ENCODE data around the gene NCSTN.

Gene NCSTN

DNA sequence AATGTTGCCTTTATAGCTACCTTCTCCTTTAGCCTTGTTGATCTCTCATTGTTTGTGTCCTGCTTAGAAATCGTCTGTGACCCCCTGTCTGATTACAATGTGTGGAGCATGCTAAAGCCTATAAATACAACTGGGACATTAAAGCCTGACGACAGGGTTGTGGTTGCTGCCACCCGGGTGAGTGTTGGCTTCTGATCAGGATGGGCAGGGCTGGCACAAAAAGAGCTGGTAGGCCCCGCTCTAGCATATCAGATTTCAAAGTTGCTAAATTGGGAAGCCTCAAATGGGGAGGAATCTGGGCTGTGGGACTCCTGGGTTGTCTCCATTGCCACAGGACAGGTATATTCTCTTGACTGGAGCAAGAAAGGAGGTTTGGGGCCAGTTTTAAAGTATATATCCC, 8.4 kb downstream of the NCSTN start:
- no peak for DNase-seq (ENCODE audit: low read depth in 1 of 2, low spot score in 1 of 2)

DNA sequence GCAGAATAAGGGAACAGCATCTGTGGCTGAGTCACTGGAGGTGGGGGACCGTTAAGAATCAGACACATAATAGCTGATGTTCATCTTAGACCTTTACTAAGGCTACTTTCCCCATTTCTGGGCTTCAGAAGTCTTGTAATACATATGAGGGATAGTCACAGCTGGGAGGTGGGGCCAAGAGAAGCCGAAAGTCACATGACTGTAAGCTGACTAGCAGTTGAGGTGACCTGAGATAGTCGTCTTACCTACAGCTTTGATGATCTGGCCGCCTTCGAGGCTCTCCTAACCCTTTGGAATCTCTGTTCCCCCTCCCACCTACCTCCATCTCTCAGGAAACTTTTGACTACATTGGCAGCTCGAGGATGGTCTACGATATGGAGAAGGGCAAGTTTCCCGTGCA, 9.4 kb downstream of the NCSTN start:
- no peak for DNase-seq (ENCODE audit: low read depth in 1 of 2, low spot score in 1 of 2)

DNA sequence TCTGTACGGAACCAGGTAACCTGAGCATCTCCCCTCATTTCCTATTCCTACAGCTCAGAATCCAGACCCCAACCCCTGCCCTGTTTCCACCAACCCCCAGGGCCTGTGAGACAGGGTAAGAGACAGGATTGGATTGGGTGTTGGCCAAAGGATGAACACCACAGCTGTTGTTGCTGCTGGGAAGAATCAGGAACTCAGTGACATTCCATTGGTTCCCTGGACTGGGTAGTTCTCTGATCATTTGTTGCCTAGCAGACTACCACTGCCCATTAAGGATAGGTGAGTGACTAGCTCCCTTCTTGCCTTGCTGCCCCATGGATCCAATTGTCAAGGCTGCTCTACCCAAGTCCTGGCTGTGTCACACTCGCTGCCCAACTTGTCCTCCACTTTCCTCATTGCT, 10.0 kb downstream of the NCSTN start:
- DNase-seq (ENCODE audit: low read depth in 1 of 2, low spot score in 1 of 2) = no peak

DNA sequence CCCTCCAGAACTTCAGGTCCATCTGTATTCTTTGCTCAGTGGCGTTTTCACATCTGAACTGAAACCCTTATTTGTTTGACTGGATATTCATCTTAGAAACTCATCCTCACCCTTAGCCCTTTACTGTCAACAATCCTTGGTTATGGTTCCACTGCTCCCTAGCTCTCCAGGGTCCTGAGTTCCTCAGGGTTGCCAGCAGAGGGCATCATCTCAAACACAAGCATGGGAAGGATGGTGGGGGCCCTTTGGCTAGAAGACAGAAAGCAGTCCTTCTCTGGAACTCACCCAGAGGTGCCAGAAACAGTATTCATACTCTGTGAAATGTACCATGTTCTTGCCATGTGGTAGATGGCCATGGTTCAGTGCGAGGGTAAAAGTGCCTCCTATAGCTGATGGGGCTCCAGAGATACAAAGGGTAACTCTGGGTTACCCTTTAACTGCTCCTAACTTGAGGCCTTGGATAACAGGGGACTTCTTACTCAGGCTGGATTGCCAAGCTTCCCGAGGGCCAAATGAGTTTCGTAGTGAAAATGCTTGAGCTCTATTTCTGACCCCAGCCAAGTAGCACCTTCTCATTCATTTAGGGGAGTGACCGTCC, 11.3 kb downstream of the NCSTN start:
- no peak for DNase-seq (ENCODE audit: low read depth in 1 of 2, low spot score in 1 of 2)

DNA sequence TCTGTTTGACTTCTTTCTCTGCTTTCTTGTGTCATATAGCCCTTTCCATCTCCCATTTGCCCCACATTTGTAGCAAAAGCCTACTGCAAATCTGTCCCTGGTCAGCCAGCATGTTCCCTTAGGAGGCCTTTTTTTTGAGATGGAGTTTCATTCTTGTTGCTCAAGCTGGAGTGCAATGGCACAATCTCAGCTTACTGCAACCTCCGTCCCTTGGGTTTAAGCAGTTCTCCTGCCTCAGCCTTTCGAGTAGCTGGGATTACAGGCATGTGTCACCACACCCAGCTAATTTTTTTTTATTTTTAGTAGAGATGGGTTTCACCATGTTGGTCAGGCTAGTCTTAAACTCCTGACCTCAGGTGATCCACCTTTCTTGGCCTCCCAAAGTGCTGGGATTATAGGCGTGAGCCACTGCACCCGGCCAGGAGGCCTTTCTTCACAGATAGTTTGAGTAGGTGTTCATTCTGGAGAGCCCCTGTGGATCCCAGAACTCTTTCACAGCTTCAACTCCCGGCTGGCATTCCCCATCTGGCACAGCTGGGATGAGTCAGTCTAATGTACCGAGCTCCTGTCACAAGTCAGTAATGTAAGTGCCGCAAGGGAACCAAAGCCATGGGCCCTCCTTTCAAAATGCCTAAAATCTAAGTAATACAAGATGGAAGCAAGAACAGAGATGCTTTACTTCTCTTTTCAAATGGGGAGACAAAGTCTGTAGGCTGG, 14.3 kb downstream of the NCSTN start:
- no peak for DNase-seq (ENCODE audit: low read depth in 1 of 2, low spot score in 1 of 2)

DNA sequence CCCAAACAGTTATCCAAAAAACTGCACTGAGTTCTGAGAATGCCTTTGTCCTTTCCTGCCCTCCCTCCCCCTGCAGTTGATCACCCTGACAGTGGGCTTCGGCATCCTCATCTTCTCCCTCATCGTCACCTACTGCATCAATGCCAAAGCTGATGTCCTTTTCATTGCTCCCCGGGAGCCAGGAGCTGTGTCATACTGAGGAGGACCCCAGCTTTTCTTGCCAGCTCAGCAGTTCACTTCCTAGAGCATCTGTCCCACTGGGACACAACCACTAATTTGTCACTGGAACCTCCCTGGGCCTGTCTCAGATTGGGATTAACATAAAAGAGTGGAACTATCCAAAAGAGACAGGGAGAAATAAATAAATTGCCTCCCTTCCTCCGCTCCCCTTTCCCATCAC, 14.9 kb downstream of the NCSTN start:
- no peak for DNase-seq (ENCODE audit: low read depth in 1 of 2, low spot score in 1 of 2)

GRCh38 chr1:160359559-160360226, 16.5 kb downstream of the NCSTN start:
- DNase-seq (ENCODE audit: low read depth in 1 of 2, low spot score in 1 of 2) = no peak

DNA sequence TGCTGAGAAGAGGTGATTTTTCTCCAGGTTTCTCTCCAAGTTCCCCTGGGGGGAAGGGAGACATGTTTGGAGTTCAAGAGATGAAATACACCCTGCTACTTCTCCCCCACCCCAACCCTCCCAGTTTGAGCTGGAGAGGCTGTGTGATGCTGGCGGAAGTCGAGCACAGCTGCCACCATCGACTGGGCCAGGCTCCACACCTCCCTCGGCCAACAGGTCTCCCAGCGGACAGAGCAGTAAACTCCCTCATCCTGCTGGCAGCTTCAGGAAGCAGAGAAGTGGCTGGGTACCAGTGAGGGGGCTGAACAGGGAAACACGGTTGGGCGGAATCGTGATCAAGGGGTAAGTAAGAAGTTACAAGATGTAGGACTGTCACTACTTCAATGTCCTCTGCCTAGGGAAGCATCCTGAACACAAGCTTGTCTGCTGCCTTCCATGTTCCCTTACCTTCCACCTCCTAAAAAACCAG, 17.1 kb downstream of the NCSTN start:
- no peak for DNase-seq (ENCODE audit: low read depth in 1 of 2, low spot score in 1 of 2)

DNA sequence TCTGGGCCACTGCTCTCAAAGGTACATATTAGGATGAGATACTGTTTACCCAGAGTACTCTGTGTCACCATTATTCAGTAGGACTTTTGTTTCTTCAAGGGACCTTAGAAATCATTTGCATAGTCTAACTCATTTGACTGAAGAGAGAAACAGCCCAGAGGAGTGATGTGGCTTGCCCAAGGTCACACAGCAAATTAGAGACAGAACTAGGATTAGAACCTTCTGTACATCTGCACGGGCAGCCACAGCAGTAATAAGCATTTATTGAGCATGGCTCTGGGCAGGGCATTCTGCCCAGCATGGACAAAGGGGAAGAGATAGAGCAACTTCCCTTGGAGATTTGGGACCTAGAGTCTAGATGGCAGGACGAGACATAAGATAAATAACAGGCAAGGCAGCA, 18.0 kb downstream of the NCSTN start:
- no peak for DNase-seq (ENCODE audit: low read depth in 1 of 2, low spot score in 1 of 2)

DNA sequence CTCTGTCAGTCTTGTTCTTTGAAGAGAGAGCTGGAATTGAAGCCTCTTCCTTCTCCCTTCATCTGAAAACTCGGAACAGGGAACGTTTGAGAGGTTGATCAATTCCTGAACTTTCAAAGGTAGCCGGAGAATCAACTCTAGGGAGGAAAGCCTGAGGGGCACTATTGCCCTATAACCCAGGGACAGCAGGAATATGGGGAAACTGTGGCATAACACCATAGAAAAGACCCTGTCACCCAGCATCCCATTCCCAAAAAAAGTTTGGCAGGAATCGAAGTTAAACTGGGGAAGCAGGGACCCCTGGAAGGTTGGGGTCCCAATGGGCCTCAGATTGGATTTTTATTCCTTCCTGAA, 18.6 kb downstream of the NCSTN start:
- DNase-seq (ENCODE audit: low read depth in 1 of 2, low spot score in 1 of 2) = no peak

DNA sequence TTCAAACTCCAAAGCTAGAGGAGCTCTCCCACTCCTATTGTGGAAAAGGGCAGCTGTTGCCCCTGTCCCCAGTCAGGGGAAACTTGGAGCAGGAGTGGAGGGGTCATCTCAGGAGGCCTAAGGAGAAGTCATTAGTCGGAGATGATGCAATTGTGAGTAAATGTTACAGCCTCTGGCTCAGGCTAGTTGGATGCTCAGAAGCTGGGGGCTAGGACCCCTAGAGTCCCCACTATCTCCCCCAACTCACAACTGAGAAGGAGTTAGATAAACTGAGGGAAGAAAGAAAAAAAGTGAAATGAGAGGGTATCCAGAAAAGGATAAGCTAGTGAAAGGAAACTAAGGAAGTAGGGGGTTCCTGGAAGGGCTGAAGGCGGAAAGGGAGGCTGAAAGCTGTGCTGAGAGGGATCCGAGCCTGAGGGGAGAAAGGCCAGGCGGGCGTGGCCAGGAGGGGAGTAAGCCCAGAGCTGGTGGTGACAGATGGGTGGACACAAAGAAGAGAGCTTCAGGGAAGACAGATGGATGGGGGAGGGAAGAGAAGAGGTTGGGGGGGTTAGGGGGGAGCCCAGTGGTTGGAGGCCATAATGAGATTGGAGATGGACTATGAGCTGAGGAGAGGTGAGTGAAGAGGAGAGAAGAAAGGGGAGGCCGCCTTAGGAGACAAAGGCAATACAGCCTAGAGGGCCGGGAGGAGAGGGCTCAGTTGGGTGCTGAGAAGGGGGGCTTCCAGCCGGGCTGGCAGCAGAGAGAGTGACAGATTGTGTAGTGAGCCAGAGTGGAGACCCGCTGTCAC, 19.2 kb downstream of the NCSTN start:
- DNase-seq (ENCODE audit: low read depth in 1 of 2, low spot score in 1 of 2) = no peak

- DNase-seq (ENCODE audit: low read depth in 1 of 2, low spot score in 1 of 2) = no peak
These were observed 19.8 kb downstream of the NCSTN start for GRCh38 chr1:160363010-160363409.

DNA sequence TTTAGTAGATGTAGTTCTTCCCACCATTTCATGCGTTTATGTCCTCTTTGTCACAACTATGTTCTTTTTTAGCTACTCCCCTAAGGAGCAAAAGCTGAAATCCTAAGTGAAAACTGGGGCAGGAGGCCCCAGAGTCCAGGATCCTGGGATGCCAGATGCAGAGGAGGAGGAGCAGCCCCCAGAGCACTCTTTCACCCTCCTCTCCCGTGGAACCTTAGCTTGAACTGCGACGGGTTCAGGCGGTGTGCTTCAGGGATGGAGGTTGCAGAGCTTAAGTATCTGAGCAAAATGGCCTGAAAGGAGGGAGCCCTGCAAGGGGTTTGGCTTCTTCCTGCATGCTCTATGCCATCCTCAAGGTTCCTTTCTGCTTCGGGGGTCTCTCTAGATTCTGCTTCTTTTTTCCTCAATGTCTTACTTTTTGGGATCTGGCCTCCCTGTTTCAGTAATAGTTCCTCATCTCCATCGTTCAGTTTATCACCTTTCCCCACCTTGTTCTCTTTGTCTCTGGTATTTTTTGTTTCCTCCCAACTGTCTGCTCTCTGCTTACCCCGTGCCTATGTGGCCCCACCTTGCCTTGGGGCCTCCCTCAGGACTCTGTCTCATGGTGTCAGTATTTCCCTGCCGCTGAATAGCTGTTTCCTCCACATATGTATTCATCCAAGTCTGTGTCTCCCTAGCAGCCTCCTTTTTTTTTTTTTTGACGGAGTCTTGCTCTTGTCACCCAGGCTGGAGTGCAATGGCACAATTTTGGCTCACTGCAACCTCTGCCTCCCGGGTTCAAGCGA, 21.0 kb downstream of the NCSTN start:
- DNase-seq (ENCODE audit: low read depth in 1 of 2, low spot score in 1 of 2) = no peak

- no peak for DNase-seq (ENCODE audit: low read depth in 1 of 2, low spot score in 1 of 2)
These were observed 22.1 kb downstream of the NCSTN start for GRCh38 chr1:160365325-160365724.

GRCh38 chr1:160366731-160367515, 23.7 kb downstream of the NCSTN start, which contains the start of gene NHLH1:
TSS of gene NHLH1 (plus strand) at chr1:160367071. CDS start at chr1:160370732, 3,661 bp downstream.
- DNase-seq (ENCODE audit: low read depth in 1 of 2, low spot score in 1 of 2) = no peak

- DNase-seq (ENCODE audit: low read depth in 1 of 2, low spot score in 1 of 2) = no peak
These were observed 24.3 kb downstream of the NCSTN start for GRCh38 chr1:160367516-160367900.

GRCh38 chr1:160367934-160368923, 25.0 kb downstream of the NCSTN start:
- no peak for DNase-seq (ENCODE audit: low read depth in 1 of 2, low spot score in 1 of 2)

DNA sequence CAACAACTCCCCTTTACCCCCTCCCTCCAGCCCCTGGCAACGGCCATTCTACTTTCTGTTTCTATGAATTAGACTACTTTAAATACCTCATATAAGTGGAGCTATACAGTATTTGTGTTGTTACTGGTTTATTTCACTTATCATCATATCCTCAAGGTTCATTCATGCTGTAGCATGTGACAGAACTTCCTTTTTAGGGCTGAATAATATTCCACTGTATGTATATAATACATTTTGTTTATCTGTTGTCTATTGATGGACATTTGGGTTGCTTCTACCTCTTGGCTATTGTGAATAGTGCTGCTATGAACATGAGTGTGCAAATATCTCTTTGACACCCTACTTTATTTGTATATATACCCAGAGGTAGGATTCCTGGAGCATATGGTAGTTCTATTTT, 25.9 kb downstream of the NCSTN start:
- no peak for DNase-seq (ENCODE audit: low read depth in 1 of 2, low spot score in 1 of 2)
